Uterus (tissue), 2 donors: ENCODE measurements around the gene FHIT.

ENCODE experiments used
- CTCF ChIP-seq, 4 experiments: fragments of 200-600 bp in 2 of 4; fragments of 450-650 bp in 2 of 4; sonication (generic) in 2 of 4; IDR thresholded peaks; one replicate each; pipeline ENCODE4 v1.5.1; 2016 to 2019; ENCODE audit warnings: antibody characterized with exemption in 4 of 4, mild to moderate bottlenecking in 2 of 4, moderate library complexity in 1 of 4
- POLR2A ChIP-seq, 2 donors: fragments of 450-650 bp; IDR thresholded peaks; one replicate each; pipeline ENCODE4 v1.6.1; 2016; ENCODE audit warnings: antibody characterized with exemption in 2 of 2, mild to moderate bottlenecking in 1 of 2, moderate library complexity in 1 of 2

GRCh38 chr3:60954048-60954447 lies 297.2 kb downstream of the FHIT start:
- TF ChIP-seq CTCF (IDR thresholded peaks at IDR 0.05): no peak
- no peak for TF ChIP-seq POLR2A (IDR thresholded peaks at IDR 0.05)
